ENCODE measurements around the gene PRKCH. TPM values are rescaled to one million over a fixed set of nuclear protein-coding genes. Genes with fewer than 3 reads are reported as not detected.

PRKCH gene
- total and polyA plus RNA-seq, 9 of the 15 experiments (the other 6 are each of a cell fraction or from before 2014, with no cell fraction given) = 0.61 to 4.4 (median 4.0) TPM

GRCh38 chr14:61504901-61505300 lies 183.5 kb downstream of the PRKCH start:
- H2AFZ ChIP-seq (ENCODE audit: low read depth, low read length) = no peak overlapping the region
- FAIRE-seq (no peak), ATAC-seq (no peak), DNase-seq (ENCODE audit: extremely low read depth in 1 of 4, low spot score in 3 of 4) (no peak)
- no peaks in the 10 kb centered on the region for H3K36me3 ChIP-seq (ENCODE audit: control insufficient read depth, insufficient read depth, low read length)
- H4K20me1 ChIP-seq (replicated peaks; ENCODE audit: control insufficient read depth, insufficient read depth, low read length) = no peaks in the 10 kb centered on the region
- 28% methylated on average over 2 of the region's 2 CpGs for WGBS (ENCODE audit: insufficient coverage, low coverage, missing lambda C conversion rate)
- H3K27ac ChIP-seq (ENCODE audit: extremely low read depth, low read depth, low read length) = no peak overlapping the region
- BruUV-seq (replicated peaks) = no TSS peak
- no peaks in the 10 kb centered on the region for H3K79me2 ChIP-seq (ENCODE audit: control insufficient read depth, insufficient read depth, low read length)
- H3K27me3 ChIP-seq (ENCODE audit: control insufficient read depth in 2 of 2, insufficient read depth in 2 of 2, low read length in 2 of 2) = no peaks in the 10 kb centered on the region
- ChIA-PET POLR2A (no interaction called here), CTCF (ENCODE audit: low intra/inter-chr PET ratio) (no interaction called here)
- TF ChIP-seq MYC (IDR thresholded peaks at IDR 0.05; ENCODE audit: low read depth, low read length) (no peak), MYC (CRISPR knock-in tag; IDR thresholded peaks at IDR 0.05; ENCODE audit: borderline replicate concordance, low read depth) (no peak), PCBP1 (IDR thresholded peaks at IDR 0.05; ENCODE audit: low read depth, low read length, poor library complexity, severe bottlenecking) (no peak), MECOM (CRISPR knock-in tag; IDR thresholded peaks at IDR 0.05) (no peak), MAX (CRISPR knock-in tag; IDR thresholded peaks at IDR 0.05) (no peak), HOMEZ (CRISPR knock-in tag; IDR thresholded peaks at IDR 0.05) (no peak), SPI1 (IDR thresholded peaks at IDR 0.05; ENCODE audit: borderline replicate concordance, low read depth, low read length) (no peak), PTBP1 (IDR thresholded peaks at IDR 0.05; ENCODE audit: low read depth, low read length) (no peak), GTF2E2 (tag; IDR thresholded peaks at IDR 0.05) (no peak), NFATC3 (IDR thresholded peaks at IDR 0.05) (no peak), SIX5 (IDR thresholded peaks at IDR 0.05; ENCODE audit: borderline replicate concordance in 1 of 2, insufficient read depth in 1 of 2, low read depth in 1 of 2, low read length in 2 of 2) (no peak)
- H3K9me3 ChIP-seq (replicated peaks; ENCODE audit: control insufficient read depth, insufficient read depth, low read depth, low read length) = no peaks in the 10 kb centered on the region
- no peaks in the 10 kb centered on the region for H3K4me1 ChIP-seq (replicated peaks in 1 of 2; ENCODE audit: control insufficient read depth in 2 of 2, insufficient read depth in 2 of 2, low read length in 2 of 2)
- in situ Hi-C loops (cut with MboI) = no loop called here
- intact Hi-C loops (cut with micrococcal nuclease) = no loop called here
- no peak overlapping the region for H3K4me2 ChIP-seq (ENCODE audit: insufficient read depth, low read length)
- H3K4me3 ChIP-seq = no peak overlapping the region
- H3K9ac ChIP-seq (ENCODE audit: insufficient read depth in 1 of 2, low read depth in 2 of 2, low read length in 2 of 2) = no peak overlapping the region
- H3K9me1 ChIP-seq (ENCODE audit: control insufficient read depth, insufficient read depth, low read length) = no peaks in the 10 kb centered on the region
